HG03108 (cell line): ENCODE data around the gene MAP1LC3B.
"Not testable (repeated sequence)": the region's sequence is repeated elsewhere in the genome, so short reads cannot be mapped to it uniquely, and the experiment has no call there.

Experiments
- ATAC-seq: cut with Tn5 transposase; IDR thresholded peaks from one replicate; pipeline ENCODE4 v1.9.1; 2021; ENCODE audit warnings: moderate library complexity; ENCODE audit not compliant: unreplicated experiment

Gene MAP1LC3B

GRCh38 chr16:87380403-87380802, 11.7 kb upstream of the MAP1LC3B start:
- no peak for ATAC-seq

DNA sequence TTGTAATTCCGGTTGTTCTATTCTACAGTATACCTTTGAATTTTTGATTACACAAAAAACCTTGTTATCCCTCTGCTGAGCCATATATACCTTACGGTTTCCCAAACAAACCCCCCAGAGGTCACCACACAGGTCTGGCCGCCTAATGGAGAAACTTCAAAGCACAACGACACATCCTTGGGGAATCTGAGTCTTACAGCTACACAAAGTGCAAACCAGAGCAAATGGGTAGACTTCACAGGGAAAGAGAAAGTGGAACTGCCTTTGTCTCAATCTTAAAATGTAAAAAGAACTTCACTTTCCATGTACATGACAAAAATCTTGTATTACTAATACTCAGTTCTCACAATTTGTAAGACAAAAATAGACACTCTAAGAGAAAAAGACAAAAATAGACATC, 11.3 kb upstream of the MAP1LC3B start:
- ATAC-seq = no peak

DNA sequence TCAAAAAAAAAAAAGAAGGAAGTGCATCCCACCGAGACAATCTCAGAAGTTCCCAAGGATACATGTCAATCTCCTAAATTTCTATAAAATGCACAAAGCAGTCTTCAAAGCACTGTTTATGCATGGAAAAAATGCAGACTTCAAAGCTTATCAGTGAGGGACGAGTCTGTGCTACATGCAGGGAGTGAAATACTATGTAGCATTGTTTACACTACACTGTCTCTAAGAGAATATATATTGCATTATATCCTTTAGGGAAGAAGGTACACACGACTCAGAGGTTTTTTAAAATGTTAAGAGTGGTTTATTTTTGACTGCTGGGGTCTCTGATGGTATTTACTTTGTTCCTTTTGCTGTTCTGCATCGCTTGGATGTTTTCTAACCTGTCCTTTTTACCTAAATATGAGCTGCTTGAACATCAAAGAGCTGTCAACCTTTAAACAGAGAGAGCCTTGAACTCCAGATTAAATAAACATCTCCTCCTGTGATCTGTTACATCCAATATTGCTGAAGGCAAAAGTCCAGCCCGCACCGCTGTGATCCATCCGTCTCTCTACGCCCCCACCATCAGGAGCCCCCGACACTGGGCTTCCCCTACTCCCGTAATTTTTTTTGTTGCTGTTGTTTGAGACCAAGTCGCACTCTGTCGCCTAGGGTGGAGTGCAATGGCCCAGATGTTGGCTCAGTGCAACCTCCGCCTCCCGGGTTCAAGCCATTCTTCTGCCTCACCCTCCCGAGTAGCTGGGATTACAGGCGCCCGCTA, 9.9 kb upstream of the MAP1LC3B start:
- no peak for ATAC-seq

GRCh38 chr16:87383505-87384161, 8.5 kb upstream of the MAP1LC3B start, which contains the start of gene FBXO31:
TSS of gene FBXO31 (minus strand) at chr16:87383776. CDS start at chr16:87383744, 32 bp downstream.
- peak; percentile 40 for ATAC-seq

DNA sequence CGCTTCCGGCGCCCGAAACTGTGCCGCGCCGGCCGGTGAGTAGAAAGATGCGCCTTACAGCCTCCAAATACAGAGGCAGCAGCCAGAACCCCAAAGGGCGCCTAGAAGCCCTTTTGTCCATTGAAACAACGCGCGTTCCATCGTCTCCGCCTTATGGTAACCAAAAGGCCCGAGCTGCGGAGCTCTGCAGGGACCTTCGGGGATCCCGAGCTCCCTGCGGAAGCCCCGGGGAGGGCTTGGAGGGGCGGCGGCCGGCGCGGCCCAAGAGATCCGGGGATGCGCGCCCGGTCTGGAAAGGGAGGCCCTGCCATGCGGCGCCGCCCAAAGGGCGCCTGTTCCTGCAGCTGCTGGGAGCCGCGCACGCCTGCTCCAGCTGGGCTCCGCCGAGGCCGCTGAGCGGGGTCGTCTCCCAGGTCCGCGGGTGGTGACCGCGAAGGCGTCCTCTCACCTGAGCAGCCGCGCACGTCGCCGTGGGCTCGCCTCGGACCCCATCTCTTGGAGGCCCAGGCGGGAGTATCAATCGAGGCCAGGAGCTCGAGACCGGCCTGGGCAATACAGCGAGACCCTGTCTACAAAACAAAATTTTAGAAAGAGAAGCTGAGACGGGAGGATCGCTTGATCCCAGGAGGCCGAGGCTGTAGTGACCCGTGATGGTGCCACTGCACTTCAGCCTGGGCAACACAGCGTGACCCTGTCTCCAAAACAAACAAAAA, 7.8 kb upstream of the MAP1LC3B start:
- ATAC-seq = peak; percentile 1

- not testable (repeated sequence) for ATAC-seq
These were observed 7.3 kb upstream of the MAP1LC3B start for GRCh38 chr16:87384875-87385167.

DNA sequence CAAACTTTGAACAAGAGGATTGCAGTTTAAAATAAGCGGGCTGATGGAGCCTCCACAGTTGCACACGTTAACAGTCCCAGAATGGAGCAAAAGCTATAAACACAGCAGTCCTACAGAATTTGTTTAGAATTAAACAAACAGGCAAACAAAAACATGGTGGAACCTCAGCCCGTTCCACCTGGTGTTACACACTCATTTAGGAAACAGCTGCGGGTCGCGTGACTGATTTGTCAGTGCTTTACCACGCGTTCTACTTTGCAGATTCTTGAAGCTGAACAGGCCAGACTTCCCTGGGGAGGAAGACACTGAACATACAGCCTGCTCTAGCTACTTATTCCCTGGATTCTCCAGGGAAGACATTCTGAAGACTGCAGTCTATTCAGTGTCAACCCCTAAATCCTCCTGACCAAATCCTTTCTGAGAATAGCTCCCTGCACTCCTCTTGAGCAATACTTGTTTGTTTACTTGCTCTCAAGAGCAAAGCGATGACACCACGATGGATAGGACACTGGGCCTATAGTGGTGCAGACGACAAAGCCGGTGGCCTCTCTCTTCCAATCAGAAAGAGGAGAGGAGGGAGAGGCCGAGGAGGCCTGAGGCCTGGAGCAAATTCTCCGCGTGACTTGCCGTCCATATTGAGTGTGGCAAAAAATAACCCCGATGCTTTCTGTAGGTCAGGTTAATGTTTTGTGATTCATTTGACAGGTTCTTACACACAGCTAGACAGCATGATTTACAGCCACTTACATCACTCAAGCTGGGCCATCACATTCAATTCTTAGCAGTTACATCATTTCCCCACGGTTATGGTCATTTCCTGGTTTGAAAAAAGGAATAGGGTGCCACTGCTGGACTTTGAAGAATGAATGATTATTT, 4.0 kb upstream of the MAP1LC3B start:
- ATAC-seq = peak; percentile 44

DNA sequence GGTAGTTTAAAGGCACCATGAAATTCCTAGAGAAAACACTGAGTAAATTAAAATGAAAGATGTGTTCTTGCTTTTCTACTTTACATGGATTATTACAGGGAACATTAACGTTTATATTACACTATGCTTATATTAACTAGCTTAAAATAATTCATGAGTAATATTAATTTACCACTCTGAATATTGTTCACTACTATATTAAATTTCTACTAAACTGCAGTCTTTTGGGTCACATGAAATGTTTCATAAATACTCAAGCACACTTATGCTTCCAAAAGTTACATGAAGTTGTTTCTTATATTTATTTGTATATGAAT, 3.4 kb upstream of the MAP1LC3B start:
- no peak for ATAC-seq

GRCh38 chr16:87389245-87389644, 2.9 kb upstream of the MAP1LC3B start:
- no peak for ATAC-seq

DNA sequence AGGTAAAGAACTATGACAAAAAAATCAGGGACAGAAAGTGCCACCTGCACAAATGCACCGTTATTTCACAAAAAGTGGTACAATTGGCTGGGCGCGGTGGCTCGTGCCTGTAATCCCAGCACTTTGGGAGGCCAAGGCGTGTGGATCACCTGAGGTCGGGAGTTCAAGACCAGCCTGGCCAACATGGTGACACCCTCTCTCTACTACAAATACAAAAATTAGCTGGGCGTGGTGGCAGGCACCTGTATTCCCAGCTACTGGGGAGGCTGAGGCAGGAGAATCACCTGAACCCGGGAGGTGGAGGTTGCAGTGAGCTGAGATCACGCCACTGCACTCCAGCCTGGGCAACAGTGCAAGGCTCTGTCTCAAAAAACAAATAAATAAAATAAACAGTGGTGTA, 2.2 kb upstream of the MAP1LC3B start:
- ATAC-seq = not testable (repeated sequence)

DNA sequence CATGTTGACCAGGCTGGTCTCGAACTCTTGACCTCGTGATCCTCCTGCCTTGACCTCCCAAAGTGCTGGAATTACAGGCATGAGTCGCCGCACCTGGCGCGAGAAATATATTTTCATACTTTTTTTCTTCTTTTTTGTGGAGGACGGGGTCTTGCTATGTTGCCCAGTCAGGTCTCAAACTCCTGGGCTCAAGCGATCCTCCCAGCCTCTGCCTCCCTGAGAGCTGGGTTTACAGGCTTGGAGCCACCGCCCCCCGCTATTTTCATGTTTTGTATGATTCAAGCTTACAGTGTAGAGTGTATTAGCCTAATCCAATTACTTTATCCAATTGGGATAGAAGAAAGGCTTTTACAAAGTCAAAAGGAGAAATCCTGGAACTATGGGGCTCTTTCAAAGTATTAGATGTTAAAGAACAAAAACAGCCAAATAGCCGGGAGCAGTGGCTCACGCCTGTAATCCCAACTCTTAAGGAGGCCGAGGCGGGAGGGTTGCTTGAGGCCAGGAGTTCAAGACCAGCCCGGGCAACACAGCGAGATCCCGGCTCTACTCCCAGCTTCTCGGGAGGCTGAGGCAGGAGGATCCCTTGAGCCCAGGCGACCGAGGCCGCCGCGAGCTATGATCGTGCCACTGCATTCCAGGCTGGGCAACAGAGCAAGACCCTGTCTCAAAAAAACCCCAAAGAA, 1.4 kb upstream of the MAP1LC3B start:
- ATAC-seq = no peak

- no peak for ATAC-seq
These were observed 699 bp upstream of the MAP1LC3B start for GRCh38 chr16:87391324-87391949.

DNA sequence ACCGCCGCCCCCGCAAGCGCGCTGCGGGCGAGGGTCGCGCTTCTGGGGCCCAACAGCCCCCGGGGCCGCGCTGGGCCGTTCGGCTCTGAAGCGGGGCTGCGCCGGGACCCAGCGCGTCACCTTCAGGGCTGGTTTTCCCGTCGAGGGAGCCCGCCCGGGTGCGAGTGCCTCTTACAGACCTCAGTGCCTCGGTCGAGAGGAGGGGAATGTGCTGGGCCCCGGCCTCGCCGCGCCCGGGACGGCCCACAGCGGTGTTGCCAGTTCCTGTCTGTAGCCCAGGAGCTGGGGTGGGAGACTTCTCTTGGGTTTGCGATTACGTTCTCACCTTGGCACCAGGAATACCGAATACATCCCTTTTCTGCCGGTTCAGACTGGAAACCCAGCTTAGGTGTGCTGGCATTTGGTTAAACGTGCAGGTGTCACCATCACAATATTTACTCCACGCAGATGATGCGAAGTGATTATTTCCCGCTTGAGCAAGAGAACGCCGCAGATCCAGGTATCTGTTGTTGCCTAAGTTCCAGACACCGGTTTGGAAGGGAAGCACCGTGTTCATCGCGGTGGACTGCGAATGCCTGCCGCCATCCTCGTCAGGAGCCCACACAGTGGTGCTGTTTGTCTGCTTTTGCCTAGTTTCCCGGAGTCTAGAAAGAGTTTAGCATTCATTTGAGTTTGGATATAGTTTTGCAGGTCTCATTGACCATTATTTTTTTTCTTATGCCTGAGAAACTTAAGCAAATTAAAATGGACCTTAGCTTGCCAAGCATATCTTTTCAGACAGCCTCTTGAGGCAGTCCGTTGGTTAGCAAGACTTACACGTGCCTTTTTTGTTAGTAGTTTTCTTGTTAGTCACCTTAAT, 914 bp downstream of the MAP1LC3B start:
- no peak for ATAC-seq

DNA sequence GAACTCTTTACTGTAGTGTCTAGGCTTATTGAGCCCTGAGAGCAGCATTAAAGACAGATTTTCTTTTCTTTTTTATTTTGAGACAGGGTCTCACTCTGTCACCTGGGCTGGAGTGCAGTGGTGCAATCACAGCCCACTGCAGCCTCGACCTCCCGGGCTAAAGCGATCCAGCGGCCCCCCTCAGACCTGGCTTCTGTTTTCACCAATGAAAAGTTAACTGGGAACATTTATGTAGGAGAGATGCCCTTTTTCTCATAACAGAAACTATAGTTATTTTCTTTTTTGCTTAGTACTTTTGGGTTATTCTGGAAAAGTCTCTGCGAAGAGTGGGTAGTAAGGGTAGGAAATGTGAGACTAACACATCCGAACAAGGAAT, 1.5 kb downstream of the MAP1LC3B start:
- no peak for ATAC-seq

- ATAC-seq = no peak
These were observed 3.2 kb downstream of the MAP1LC3B start for GRCh38 chr16:87395181-87395842.

DNA sequence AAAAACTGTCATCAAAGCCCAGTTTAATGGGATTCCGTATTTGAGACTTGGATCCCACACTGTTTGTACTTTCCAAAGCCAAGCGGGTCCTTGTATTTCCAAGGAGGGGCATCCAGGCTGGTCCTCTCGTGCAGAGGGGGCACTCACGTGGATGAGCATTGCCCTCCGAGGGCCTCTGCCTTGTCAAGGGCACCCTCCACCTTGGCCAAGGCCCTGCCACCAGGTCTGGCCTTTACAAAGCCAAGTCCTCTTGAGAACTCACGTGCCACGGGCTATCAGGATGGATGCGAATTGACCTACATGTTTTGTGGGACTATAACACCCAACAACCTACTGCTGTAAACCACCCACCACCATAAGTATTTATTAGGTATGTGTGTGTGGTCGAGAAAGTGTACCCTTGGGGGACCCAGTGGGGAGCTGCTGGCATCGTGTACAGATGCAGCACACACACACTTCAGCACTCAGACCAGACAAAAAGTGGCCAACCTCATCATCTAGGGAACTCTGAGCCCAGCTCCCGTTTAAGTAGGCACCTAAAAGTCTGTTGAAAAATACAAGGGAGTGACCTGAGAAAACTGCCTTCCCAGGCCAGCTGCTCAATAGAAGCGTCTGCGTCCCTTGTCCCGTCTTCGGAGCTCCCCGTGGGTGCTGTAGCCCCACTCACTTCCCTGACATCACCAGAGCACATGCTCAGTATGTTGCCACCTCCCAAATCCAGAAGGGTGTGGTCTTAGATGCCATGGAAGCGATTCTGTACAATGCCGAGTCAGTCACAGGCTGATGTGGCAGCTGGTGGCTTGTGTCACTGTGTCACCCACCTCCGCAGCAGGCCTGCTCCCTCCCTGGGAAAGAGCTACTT, 12.9 kb downstream of the MAP1LC3B start:
- no peak for ATAC-seq

DNA sequence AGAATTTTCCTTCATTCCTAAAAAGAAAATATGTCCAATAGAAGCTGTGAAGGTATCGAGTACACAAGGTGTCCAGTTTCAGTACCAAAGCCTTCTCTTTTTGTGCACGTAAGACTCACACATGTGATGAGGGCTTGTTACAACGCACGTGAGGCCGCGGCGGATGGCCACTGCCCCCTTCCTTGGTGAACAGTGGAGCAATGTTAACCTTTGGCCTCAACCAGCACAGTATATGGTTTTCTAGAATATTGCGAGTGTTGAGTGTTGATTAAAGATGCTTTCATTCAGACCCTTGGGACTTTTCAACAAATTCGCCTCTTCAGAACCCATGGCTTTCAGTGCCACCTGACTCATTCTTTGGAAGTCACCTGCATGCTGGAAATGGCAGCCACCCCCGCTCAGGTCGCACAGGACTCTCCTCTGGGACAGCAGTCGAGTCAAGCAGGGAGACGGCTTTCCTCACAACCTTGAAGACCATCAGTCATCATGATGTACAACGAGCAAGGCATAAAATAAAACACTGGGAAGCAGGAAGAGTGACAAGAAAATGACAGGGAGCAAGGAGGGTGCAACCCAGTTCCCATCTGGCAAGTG, 14.5 kb downstream of the MAP1LC3B start:
- ATAC-seq = no peak
